A549 treated with DMSO at 1 μM for 4 hours (cell line): ENCODE measurements around the gene DUSP9. TPM values are rescaled to one million over a fixed set of nuclear protein-coding genes. Genes with fewer than 3 reads are reported as not detected.

ENCODE experiments used
- total RNA-seq: library from RNA; stranded (reverse); fragments of 200-300 nt; extraction: Qiagen RNA extraction; gene quantifications from 5 replicates; pipeline ENCODE4 v1.2.3, GENCODE V29; 2022; ENCODE audit warnings: low read depth

The DUSP9 gene, protein sequence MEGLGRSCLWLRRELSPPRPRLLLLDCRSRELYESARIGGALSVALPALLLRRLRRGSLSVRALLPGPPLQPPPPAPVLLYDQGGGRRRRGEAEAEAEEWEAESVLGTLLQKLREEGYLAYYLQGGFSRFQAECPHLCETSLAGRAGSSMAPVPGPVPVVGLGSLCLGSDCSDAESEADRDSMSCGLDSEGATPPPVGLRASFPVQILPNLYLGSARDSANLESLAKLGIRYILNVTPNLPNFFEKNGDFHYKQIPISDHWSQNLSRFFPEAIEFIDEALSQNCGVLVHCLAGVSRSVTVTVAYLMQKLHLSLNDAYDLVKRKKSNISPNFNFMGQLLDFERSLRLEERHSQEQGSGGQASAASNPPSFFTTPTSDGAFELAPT
- 0.84 to 1.6 TPM (median 1.2 TPM) in 5 replicates for total RNA-seq

DNA sequence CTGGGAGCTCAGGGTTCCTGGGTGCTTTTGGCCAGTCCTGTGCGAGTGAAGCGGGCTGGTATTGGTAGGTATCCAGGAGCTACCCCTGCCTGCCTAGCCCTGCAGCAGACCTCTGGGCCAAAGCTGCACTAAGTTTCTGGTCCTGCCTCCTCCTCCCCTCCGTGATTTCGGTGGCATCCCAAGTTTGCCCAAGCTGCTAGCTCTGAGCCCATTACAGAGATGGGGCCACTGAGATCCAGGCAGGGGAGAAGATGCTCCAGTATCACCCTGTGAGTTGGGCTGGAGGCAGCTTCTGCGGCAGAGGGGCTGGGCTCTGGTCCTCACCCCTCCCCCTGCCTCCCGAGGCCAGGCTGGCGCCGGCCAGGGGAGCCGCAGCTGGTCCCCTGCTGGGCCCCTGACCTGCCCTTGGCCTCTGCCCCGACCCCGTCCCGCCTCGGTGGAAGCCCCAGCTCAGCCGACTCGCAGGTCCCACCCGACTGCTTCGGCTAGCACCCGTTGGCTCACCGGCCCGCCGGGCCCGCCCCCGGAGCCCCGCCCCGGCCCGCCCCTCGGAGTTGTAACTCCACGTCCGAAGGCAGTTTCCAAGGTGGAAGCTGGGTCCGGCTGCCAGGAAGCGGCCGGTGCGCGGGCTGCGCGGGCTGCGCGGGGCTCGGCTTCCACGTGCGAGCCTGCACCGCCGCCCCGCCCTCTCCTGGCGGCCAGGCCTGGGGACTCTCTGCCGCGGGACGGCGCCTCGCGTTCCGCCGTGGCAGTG is at the start of gene DUSP9:
TSS of gene DUSP9 (plus strand) at position 584 of the 754 bp plus-strand sequence. CDS start 751 bp downstream, outside the sequence.

DNA sequence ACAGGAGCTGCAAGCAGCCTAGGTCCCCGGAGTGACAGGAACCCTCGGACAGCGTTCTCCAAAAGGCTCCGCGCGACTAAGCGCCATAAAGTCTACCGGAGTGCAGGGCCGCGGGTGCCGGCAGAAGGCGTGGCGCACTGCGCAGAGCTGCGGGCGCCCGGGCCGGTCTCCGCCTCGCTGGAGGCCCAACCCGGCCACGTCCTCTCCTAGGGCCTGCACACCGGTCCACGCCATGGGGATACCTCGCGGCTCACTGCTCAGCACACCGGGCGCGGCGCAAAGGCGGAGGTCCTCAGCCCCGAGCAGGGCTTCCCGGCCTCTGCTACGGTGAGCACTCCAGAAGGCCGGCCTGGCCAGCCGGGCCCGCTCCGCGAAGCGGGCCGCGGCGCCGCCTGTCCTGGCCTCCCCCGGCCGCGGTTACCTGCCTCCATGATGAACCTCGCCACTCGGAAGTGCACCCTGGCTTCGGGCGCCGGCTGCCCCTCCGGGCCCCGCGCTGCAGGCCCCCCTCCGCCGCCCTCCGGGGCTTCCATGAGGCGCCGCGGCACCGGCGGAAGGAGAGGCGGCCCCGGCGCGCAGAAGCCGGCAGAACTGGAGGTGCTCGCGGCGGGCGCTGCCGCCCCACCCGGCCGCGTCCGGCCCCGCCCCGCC is 48.3 kb upstream of the DUSP9 start, which contains the start of gene CCNQ:
TSS of gene CCNQ (minus strand) at position 599 of the 651 bp plus-strand sequence. CDS start at position 533, 66 bp downstream.

DNA sequence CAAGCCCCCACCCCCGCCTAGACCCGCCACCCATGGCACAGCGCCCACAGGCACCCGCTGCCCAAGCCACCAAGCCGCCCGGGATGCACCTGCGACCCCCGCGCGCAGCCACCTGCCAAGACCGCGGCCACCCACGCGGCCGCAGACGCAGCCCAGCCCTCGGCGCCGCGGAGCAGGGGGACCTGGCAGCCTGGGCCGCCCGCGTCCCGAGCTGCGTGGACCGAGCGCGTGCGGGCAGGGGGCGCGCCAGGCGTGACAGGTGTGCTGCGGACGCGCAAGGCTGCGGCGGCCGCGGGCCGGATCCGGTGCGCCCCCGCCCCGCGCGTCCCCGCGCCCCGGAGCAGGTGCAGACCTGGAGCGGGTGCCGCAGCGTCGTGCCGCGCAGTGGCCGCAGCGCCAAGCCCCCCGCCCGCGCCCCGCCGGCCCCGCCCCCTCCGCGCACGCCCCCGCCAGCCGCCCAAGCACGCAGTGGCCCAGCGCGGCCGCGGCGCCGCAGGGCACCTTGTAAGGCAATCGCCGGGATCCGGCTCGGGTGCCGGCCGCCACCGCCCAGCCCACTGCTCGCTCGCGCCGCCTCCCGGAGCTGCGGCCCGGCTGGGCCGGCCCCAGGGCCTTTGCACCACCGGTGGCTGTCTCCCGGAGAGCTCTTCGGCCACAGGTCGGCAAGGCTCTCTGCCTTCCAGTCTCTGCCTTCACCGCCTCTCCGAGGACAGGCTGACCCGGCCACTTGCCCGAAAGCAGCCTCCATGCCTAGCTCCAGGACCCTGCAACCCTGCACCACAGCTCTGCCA is 26.6 kb downstream of the DUSP9 start, which contains the start of gene PNCK:
TSS of gene PNCK (minus strand) at position 386 of the 791 bp plus-strand sequence. CDS start 737 bp downstream, outside the sequence.

DNA sequence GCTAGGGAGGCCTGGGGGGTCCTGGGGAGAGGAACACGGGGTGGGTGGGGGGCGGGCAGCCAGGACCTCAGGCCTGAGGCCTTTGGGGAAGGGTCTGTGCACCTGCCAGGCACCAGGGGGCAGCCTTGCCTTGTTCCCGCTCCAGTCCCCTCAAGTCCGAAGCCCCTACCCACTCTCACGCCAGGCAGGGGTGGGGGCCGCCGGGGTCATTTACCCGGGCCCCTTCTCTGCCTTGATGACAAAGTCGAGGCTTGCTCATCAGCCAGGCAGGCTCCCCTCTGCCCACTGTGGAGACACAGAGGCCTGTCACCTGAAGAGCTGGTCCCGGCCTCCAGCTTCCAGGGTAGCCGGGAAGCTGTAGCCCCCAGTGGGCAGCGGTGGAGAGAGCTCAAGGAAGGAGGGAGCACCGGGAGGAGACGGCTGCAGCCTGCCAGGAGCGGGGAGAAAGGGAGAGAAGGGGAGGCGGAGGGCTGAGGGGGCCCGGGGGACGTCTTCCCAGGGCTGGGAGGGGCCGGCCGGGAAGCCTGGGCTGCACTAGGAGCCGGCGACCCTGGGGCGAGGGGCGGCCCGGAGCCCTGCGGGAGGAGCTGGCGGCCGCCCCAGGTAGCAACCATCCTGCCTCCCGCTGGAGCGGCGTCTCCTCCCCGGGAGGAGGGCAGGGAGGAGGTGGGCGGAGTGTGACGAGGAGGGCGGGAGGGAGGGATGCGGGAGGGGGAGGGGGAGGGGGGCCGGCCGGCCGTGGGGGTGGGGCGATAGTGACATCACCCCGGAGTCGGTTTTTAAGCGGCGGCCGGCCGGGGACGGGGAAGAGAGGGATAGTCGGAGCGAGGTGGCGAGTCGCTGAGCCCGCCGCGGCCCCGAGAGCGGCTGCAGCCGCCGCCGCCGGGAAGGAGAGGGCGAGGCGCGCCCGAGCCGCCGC is 40.4 kb downstream of the DUSP9 start, which contains the start of gene SLC6A8:
TSS of gene SLC6A8 (plus strand) at position 806 of the 919 bp plus-strand sequence. CDS start 649 bp downstream, outside the sequence.

Other genes starting within 250 kb of the DUSP9 start
- gene PNMA6E, start 245.9 kb upstream of the DUSP9 start, total RNA-seq = 0.03 to 0.04 TPM in 2 of 5 replicates, not detected in the others
- gene ZFP92, start 235.7 kb upstream of the DUSP9 start, total RNA-seq = 0.39 to 0.69 TPM (median 0.56 TPM) in 5 replicates
- 1.1 to 2.0 TPM (median 1.6 TPM) in 5 replicates for gene TREX2, start 201.1 kb upstream of the DUSP9 start, total RNA-seq
- gene HAUS7, start 176.6 kb upstream of the DUSP9 start, total RNA-seq = 53.6 to 60.7 TPM (median 57.7 TPM) in 5 replicates
- not detected in 5 replicates for gene BGN, start 152.2 kb upstream of the DUSP9 start, total RNA-seq
- gene ATP2B3, start 129.6 kb upstream of the DUSP9 start, total RNA-seq = 0.04 to 0.25 TPM (median 0.09 TPM) in 5 replicates
- gene CCNQ, start 48.1 kb upstream of the DUSP9 start, total RNA-seq = 37.2 to 55.3 TPM (median 50.7 TPM) in 5 replicates
- 0.19 to 0.58 TPM (median 0.25 TPM) in 3 of 5 replicates, not detected in the others for gene PNCK, start 26.6 kb downstream of the DUSP9 start, total RNA-seq
- gene SLC6A8, start 40.7 kb downstream of the DUSP9 start, total RNA-seq = 10.4 to 12.4 TPM (median 12.0 TPM) in 5 replicates
- gene BCAP31, start 77.2 kb downstream of the DUSP9 start, total RNA-seq = 335 to 456 TPM (median 363 TPM) in 5 replicates
- gene ABCD1, start 77.7 kb downstream of the DUSP9 start, total RNA-seq = 2.4 to 4.1 TPM (median 3.4 TPM) in 5 replicates
- gene PLXNB3, start 117.0 kb downstream of the DUSP9 start, total RNA-seq = 1.3 to 4.6 TPM (median 3.7 TPM) in 5 replicates
- 0.03 to 0.13 TPM (median 0.07 TPM) in 4 of 5 replicates, not detected in the other for gene SRPK3, start 133.8 kb downstream of the DUSP9 start, total RNA-seq
- 53.9 to 64.2 TPM (median 61.9 TPM) in 5 replicates for gene IDH3G, start 147.2 kb downstream of the DUSP9 start, total RNA-seq
- gene SSR4, start 147.5 kb downstream of the DUSP9 start, total RNA-seq = 379 to 436 TPM (median 396 TPM) in 5 replicates
- gene PDZD4, start 183.3 kb downstream of the DUSP9 start, total RNA-seq = 3.2 to 4.1 TPM (median 3.4 TPM) in 5 replicates
- gene L1CAM, start 239.0 kb downstream of the DUSP9 start, total RNA-seq = 21.2 to 25.8 TPM (median 21.8 TPM) in 5 replicates